ENCODE data around the gene FMN2.

Gene FMN2

GRCh38 chr1:240491796-240492195, 400.1 kb downstream of the FMN2 start:
- H2AFZ ChIP-seq (ENCODE audit: low read depth) = no peak overlapping the region
- no peaks in the 10 kb centered on the region for H3K79me2 ChIP-seq (ENCODE audit: insufficient read depth, low read depth)
- no peaks in the 10 kb centered on the region for H3K36me3 ChIP-seq (ENCODE audit: insufficient read depth)
- H3K4me1 ChIP-seq (ENCODE audit: low read depth, poor library complexity, severe bottlenecking) = no peaks in the 10 kb centered on the region
- no peak overlapping the region for H3K4me2 ChIP-seq
- H3K27ac ChIP-seq = no peak overlapping the region
- no peak overlapping the region for H3K4me3 ChIP-seq (IDR thresholded peaks at IDR 0.05; ENCODE audit: insufficient read depth, low read depth, low read length)
- no peak overlapping the region for H3K9ac ChIP-seq
- H3K27me3 ChIP-seq (ENCODE audit: insufficient read depth, low read depth) = no peaks in the 10 kb centered on the region
- TF ChIP-seq CTCF (conservative IDR thresholded peaks at IDR 0.05; ENCODE audit: low read depth, low read length) = no peak
- H4K20me1 ChIP-seq (ENCODE audit: insufficient read depth) = no peaks in the 10 kb centered on the region

DNA sequence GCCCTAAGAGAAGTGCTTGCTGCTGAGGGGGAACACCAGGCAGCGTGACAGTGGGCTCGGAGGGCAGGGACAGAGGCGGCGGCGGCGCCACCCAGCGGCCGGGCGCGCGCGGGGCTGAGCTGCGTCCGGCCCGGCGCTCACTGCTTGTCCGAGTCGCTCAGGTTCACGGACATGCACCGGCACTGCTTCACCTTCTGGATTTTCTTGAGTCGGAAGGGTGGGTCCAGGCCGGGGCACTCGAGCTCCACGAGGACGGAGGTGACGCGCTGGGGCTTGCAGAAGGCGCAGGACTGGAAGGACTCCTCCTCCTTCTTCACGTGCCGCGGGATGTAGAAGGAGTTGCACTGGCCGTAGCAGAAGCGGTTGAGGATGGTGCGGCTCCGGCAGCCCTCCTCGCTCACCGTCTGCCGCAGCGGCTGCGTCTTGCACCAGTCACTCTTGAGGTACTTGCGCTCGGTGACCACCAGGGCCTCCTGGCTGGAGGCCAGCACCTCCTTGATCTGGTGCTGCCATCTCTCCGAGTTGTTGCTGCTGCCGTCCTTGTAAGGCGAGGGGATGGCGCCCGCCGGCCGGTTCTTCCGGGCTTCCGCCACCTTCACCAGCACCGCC, 401.3 kb downstream of the FMN2 start:
- H3K4me3 ChIP-seq (IDR thresholded peaks at IDR 0.05; ENCODE audit: insufficient read depth, low read depth, low read length) = no peak overlapping the region
- H2AFZ ChIP-seq (ENCODE audit: low read depth) = no peak overlapping the region
- no peak overlapping the region for H3K9ac ChIP-seq
- no peaks in the 10 kb centered on the region for H3K36me3 ChIP-seq (ENCODE audit: insufficient read depth)
- no peak for TF ChIP-seq CTCF (conservative IDR thresholded peaks at IDR 0.05; ENCODE audit: low read depth, low read length)
- no peaks in the 10 kb centered on the region for H3K79me2 ChIP-seq (ENCODE audit: insufficient read depth, low read depth)
- H3K4me2 ChIP-seq = no peak overlapping the region
- H3K4me1 ChIP-seq (ENCODE audit: low read depth, poor library complexity, severe bottlenecking) = no peaks in the 10 kb centered on the region
- no peak overlapping the region for H3K27ac ChIP-seq
- no peaks in the 10 kb centered on the region for H4K20me1 ChIP-seq (ENCODE audit: insufficient read depth)
- H3K27me3 ChIP-seq (ENCODE audit: insufficient read depth, low read depth) = no peaks in the 10 kb centered on the region

DNA sequence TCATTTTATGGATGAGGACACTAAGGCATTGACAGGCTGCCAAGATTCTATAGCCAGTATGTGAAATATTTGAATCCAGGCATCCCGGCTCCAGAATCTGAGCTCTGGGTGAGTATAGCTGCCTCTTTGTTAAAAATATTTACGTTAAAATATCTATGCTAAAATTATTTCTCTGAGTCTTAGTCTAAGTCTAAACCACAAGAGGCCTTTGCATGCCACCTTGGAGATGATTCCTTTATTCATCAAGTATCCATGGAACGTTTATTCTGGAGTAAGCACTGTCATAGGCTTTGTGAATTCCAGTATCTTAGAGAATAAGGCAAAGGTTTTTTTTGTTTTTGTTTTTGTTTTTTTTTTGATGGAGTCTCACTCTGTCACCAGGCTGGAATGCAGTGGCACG, 403.9 kb downstream of the FMN2 start:
- no peak overlapping the region for H3K9ac ChIP-seq
- H3K27ac ChIP-seq = no peak overlapping the region
- no peaks in the 10 kb centered on the region for H4K20me1 ChIP-seq (ENCODE audit: insufficient read depth)
- no peaks in the 10 kb centered on the region for H3K79me2 ChIP-seq (ENCODE audit: insufficient read depth, low read depth)
- no peak overlapping the region for H2AFZ ChIP-seq (ENCODE audit: low read depth)
- no peak overlapping the region for H3K4me2 ChIP-seq
- no peak for TF ChIP-seq CTCF (conservative IDR thresholded peaks at IDR 0.05; ENCODE audit: low read depth, low read length)
- no peaks in the 10 kb centered on the region for H3K27me3 ChIP-seq (ENCODE audit: insufficient read depth, low read depth)
- H3K36me3 ChIP-seq (ENCODE audit: insufficient read depth) = no peaks in the 10 kb centered on the region
- H3K4me1 ChIP-seq (ENCODE audit: low read depth, poor library complexity, severe bottlenecking) = peaks cover 7% of the 10 kb centered on the region
- no peak overlapping the region for H3K4me3 ChIP-seq (IDR thresholded peaks at IDR 0.05; ENCODE audit: insufficient read depth, low read depth, low read length)

DNA sequence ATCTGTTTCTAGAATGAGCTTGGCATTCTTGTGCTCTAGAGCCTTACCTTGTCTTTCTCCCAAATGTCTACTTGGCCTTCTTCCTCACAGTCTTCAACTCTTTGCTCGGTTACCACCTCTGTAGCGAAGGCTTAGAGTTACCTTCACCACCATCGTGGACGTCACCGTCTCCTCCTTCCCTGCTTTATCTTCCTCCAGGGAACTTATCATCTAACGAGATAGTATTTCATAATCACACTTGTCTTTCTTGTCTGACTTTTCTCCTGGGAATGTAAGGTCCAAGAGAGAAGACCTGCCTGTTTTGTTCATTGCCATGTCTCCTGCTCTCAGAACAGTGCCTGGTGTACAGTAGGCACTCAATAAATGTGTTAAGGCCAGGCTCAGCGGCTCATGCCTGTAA, 404.7 kb downstream of the FMN2 start:
- Histone ChIP-seq H3K79me2 (ENCODE audit: insufficient read depth, low read depth) (no peaks in the 10 kb centered on the region), H3K4me3 (IDR thresholded peaks at IDR 0.05; ENCODE audit: insufficient read depth, low read depth, low read length) (no peak overlapping the region), H2AFZ (ENCODE audit: low read depth) (no peak overlapping the region), H4K20me1 (ENCODE audit: insufficient read depth) (no peaks in the 10 kb centered on the region), H3K4me2 (no peak overlapping the region), H3K27me3 (ENCODE audit: insufficient read depth, low read depth) (no peaks in the 10 kb centered on the region), H3K4me1 (ENCODE audit: low read depth, poor library complexity, severe bottlenecking) (peaks cover 7% of the 10 kb centered on the region), H3K27ac (no peak overlapping the region), H3K36me3 (ENCODE audit: insufficient read depth) (no peaks in the 10 kb centered on the region), H3K9ac (no peak overlapping the region)
- no peak for TF ChIP-seq CTCF (conservative IDR thresholded peaks at IDR 0.05; ENCODE audit: low read depth, low read length)
